NOMO-1 treated with dmso at 0.1 percent for 144 hours (cell line): ENCODE measurements around the gene NXN.
"Not testable (repeated sequence)": the region's sequence is repeated elsewhere in the genome, so short reads cannot be mapped to it uniquely, and the experiment has no call there.

Source experiments
- DNase-seq: peaks from one replicate; lab custom pipeline; 2025; ENCODE audit not compliant: unreplicated experiment; lab: John Stamatoyannopoulos, UW

Gene NXN

GRCh38 chr17:980406-981291 is 1.1 kb upstream of the NXN start:
- DNase-seq, result peak; percentile 66

GRCh38 chr17:979212-979538 is 401 bp downstream of the NXN start:
- no peak for DNase-seq

- no peak for DNase-seq
Observed at GRCh38 chr17:978103-979093, 1.2 kb downstream of the NXN start.

- DNase-seq, result no peak
Observed at GRCh38 chr17:977166-977565, 2.4 kb downstream of the NXN start.

- no peak for DNase-seq
Observed at GRCh38 chr17:976312-976711, 3.3 kb downstream of the NXN start.

GRCh38 chr17:975371-975915 is 4.1 kb downstream of the NXN start:
- DNase-seq, result no peak

GRCh38 chr17:974778-975177 is 4.8 kb downstream of the NXN start:
- DNase-seq, result not testable (repeated sequence)

GRCh38 chr17:973053-973452 is 6.5 kb downstream of the NXN start:
- DNase-seq, result peak; percentile 53

GRCh38 chr17:971861-972260 is 7.7 kb downstream of the NXN start:
- DNase-seq, result not testable (repeated sequence)

GRCh38 chr17:970364-970763 is 9.2 kb downstream of the NXN start:
- DNase-seq, result no peak

GRCh38 chr17:969811-970355 is 9.7 kb downstream of the NXN start:
- no peak for DNase-seq

- no peak for DNase-seq
Observed at GRCh38 chr17:968812-969730, 10.5 kb downstream of the NXN start.

- DNase-seq, result no peak
Observed at GRCh38 chr17:967122-967521, 12.5 kb downstream of the NXN start.

- DNase-seq, result no peak
Observed at GRCh38 chr17:965311-965989, 14.1 kb downstream of the NXN start.

GRCh38 chr17:964876-965275 is 14.7 kb downstream of the NXN start:
- DNase-seq, result no peak

- no peak for DNase-seq
Observed at GRCh38 chr17:962670-963069, 16.9 kb downstream of the NXN start.

GRCh38 chr17:962166-962565 is 17.4 kb downstream of the NXN start:
- DNase-seq, result no peak

GRCh38 chr17:958712-959451 is 20.7 kb downstream of the NXN start:
- DNase-seq, result no peak

- DNase-seq, result no peak
Observed at GRCh38 chr17:957856-958421, 21.6 kb downstream of the NXN start.
